Erythroblast (primary cell): ENCODE results near the gene CACNG7.

ENCODE experiments used
- DNase-seq, 2 experiments: peaks; one replicate each; lab custom pipeline; 2025; lab: John Stamatoyannopoulos, UW
- GATA1 ChIP-seq: IDR thresholded peaks from 2 replicates; pipeline ENCODE4 v1.6.1; 2011; ENCODE audit warnings: low read depth, mild to moderate bottlenecking, control low read depth, low read length, moderate library complexity
- POLR2A ChIP-seq: IDR thresholded peaks from 2 replicates; pipeline ENCODE4 v1.6.1; 2011; ENCODE audit warnings: mild to moderate bottlenecking, low read length

CACNG7 gene

DNA sequence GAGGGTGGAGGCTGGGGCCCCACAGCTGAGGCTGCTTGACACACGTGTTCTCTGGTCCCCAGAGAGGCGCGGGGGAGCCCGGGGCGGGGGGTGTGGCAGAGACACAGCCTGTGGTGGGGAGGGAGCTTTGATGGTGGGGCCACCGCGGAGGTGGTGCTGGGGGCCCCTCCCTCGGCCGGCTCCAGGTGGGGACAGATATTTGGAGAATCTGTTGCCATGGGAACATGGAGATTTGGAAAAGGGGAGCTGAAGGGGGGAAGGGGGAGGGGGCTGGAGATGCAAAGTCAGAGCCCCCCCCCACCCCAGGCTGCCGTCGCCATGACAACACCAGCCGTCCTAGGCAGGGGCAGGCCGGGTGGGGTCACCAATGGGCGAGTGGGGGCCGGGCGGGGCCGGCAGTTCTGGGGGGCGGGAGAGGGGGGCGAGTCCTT is 25.8 kb upstream of the CACNG7 start:
- no peak for TF ChIP-seq POLR2A
- TF ChIP-seq GATA1 = no peak
- no peak for DNase-seq

DNA sequence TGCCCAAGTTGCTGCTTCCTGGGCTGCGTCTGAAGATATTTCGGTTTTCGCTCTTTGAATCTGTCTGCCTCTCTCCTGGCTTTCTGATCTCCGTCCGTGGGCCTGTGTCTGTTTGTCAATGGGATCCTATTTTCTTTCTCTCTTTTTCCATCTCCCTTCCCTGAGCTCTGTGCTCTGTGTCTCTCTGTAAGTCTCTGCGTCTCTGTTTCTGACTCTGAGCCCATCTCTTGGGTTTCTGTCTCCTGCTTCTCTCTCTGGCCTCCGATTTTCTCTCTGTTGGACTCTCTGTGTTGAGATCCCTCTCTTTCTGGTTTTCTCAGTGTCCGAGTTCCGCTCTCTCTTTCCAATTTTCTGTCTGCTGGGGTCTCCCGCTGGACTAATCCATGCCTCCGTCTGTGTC is 25.3 kb upstream of the CACNG7 start:
- DNase-seq = no peak

DNA sequence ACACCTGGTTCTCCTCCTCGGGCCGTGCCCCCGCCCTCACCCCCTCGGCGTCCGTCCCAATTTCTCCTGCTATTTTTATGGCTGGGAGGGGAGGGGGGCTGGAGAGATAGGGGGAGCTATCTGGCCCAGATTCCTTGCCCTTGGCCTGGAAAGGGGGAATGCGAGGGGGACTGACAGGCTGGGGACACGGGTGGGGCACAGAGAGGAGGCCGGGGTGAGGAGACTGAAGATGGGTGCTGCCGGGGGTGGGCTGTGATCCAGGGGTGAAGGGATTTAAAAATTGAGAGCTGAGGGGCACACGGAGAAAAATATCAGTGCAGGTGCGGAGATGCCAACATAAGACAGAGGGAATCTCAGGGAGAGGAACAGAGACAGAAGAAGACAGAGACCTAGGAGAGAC is 24.8 kb upstream of the CACNG7 start:
- no peak for DNase-seq
- TF ChIP-seq GATA1 = no peak
- TF ChIP-seq POLR2A = no peak

More for the DNA sequence above, 25.3 kb upstream of the CACNG7 start:
- no peak for TF ChIP-seq GATA1
- no peak for TF ChIP-seq POLR2A

DNA sequence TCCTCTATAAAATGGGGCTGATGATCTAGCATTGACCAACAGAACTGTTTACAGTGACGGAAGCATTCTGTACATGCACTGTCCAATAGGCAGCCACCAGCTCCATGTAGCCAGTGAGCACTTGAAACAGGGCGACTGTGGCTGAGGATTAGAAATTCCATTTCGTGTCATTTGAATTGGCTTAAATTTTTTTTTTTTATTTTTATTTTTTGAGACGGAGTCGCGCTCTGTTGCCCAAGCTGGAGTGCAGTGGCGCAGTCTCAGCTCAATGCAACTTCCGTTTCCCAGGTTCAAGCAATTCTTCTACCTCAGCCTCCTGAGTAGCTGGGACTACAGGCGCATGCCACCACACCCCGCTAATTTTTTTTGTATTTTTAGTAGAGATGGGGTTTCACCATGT is 24.0 kb upstream of the CACNG7 start:
- DNase-seq = no peak
- TF ChIP-seq POLR2A (no peak), GATA1 (no peak)

DNA sequence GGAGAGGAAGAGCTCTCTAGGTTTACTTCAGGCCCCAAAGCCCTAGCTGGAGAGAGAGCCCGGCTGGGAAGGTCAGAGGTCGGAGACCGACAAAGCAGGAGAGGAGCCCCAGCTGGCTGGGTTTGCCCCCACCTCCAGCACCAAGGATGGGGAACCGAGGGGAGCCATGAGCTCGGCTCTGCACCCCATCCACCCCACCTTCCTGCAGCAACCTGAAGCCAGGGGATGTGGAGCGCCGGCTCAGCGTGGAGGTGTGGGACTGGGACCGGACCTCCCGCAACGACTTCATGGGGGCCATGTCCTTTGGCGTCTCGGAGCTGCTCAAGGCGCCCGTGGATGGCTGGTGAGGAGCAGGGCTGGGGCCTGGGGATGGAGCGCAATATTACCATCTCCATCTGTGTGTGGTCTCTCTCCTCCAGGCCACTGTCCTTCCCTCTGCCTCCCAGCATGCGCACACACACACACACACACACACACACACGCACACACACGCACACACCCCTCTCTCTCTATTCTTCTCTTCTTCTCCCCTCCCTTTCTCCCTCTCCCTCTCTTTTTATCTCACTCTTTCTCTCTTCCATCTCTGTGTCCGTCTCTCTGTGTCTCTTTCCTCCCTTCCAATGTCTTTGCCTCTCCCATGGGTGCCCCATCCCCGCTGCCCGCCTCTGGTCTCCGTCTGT is 16.6 kb upstream of the CACNG7 start:
- DNase-seq = no peak
- no peak for TF ChIP-seq GATA1
- TF ChIP-seq POLR2A = no peak

DNA sequence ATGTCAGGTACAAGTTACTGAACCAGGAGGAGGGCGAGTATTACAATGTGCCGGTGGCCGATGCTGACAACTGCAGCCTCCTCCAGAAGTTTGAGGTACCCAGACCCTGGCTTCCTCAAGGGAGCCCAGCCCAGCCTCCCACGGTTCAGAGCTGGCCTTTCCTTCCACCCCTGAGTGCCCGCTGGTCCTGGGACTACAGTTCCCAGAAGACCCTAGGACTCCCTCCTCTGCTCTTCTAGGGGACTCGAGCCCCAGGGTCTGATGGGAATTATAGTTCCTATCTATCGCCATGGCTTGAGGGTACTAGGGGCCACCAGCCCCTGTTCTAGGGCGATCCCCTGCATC is 16.1 kb upstream of the CACNG7 start:
- no peak for DNase-seq
- TF ChIP-seq POLR2A (no peak), GATA1 (no peak)

DNA sequence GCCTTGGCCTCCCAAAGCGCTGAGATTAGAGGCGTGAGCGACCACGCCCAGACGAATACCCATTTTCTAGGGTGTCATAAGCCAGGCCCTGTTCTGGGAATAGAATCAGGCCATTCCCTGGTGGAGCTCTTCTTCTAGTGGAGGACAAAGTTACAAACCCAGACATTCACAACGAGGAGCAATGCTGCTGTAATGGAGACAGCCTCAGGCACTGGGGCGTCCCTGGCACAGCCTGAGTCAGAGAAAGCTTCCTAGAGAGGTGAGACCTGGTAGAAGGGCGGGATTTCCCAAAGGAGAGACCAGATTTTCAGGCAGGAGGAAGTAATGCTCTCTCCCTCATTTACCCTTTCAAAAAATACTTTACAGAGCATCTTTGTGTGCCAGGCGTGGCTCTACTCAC is 14.4 kb upstream of the CACNG7 start:
- no peak for TF ChIP-seq POLR2A
- no peak for TF ChIP-seq GATA1
- no peak for DNase-seq

DNA sequence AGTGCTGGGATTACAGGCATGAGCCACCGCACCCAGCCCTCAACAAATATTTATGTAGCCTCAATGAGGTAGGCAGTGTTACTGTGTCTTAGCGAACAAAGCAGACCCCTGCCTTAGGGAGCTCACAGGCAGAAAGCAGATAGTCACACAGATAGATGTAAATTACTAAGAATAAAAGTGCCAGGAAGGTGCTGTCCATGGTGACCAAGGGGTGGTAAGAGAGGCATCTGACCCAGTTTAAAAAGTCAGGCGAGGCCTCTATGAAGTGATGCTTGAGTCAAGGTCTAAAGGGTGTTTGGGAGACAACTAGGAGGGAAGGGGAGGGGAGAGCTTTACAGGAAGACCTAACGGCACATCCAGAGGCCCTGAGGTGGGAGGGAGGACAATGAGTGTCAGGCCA is 12.4 kb upstream of the CACNG7 start:
- no peak for TF ChIP-seq POLR2A
- no peak for TF ChIP-seq GATA1
- DNase-seq = no peak

DNA sequence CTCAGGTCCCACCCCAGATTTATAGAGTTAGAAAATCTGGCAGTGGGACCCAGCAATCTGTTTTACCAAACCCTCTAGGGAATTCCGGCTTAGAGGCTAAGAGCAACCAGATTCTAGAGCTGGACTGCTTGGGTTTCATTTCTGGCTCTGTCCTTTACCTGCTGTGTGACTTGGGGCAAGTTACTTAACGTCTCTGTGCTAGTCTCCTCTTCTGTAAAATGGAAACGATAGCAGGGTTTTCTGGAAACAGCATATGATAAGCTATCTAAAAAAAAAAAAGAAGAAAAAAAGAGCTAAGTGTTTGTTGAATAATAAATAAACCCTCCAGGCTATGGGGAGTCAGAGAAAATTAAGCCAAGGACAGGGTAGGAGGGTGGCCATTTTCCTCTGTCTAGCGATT is 11.6 kb upstream of the CACNG7 start:
- TF ChIP-seq GATA1 (no peak), POLR2A (no peak)
- DNase-seq = no peak

DNA sequence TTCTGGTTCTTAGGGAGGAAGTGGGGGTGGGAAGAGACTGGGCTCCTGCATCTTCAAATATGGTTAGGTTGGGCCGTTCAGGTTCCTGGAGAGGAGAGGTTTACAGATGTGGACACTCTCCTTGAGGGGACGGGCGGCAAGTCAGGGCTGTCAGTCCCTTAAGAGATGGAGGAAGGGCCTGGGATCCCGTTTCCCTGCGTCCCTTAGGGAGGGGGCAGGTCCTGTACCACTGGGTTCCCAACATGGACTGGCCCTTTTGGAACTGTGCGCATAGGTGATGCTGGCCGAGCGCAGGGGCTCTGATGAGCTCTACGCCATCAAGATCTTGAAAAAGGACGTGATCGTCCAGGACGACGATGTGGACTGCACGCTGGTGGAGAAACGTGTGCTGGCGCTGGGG is 10.9 kb upstream of the CACNG7 start:
- TF ChIP-seq POLR2A (no peak), GATA1 (no peak)
- DNase-seq = no peak

DNA sequence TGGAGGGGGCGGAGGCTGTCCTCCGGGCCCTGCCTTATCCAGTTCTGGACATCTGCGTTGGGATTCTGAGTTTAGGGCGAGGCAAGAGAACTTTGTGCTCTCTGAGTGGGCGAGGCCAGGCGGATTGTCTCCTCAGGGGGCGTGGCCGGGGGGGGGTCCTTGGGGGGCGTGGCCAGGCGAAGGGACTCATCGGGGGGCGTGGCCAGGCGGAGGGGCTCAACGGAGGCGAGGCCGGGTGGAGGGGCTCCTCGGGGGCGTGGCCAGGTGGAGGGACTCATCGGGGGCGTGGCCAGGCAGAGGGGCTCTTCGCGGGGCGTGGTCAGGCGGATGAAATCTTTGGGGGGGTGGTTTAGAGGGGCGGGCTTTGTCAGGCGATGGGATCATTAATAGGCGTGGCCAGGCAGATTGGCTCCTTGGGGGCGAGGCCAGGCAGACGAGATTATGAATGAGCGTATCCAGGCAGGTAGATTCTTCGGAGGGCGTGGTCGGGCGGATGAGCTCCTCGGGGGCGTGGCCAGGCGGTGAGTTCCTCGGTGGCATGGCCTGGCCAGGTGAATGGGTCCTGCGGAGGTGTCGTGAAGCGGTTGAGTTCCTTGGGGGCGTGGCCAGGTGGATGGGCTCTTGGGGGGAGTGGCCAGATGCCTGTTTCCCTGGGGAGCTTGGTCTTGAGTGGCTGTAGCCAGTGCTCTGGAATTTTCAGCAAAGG is 10.3 kb upstream of the CACNG7 start:
- DNase-seq = no peak
- TF ChIP-seq GATA1 = no peak
- TF ChIP-seq POLR2A = no peak

DNA sequence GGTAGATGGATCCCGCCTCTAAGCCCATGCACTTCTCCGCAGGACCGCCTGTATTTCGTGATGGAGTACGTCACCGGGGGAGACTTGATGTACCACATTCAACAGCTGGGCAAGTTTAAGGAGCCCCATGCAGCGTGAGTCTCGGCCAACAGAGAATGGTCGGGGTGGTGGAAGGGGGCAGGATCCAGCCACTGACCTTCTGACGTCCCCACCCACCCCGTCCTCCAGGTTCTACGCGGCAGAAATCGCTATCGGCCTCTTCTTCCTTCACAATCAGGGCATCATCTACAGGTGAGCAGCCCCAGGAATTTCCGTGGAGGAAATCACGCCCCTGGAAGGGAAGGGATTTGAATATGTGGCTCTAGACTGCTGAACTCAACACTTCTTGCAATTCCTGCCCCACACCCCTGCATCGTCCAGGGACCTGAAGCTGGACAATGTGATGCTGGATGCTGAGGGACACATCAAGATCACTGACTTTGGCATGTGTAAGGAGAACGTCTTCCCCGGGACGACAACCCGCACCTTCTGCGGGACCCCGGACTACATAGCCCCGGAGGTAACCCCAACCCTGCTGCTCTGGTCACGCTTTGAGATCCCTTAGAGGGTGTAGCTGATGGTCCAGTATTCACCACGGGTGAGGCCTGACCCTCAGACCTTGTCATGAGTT is 8.8 kb upstream of the CACNG7 start:
- TF ChIP-seq GATA1 (no peak), POLR2A (no peak)
- no peak for DNase-seq

DNA sequence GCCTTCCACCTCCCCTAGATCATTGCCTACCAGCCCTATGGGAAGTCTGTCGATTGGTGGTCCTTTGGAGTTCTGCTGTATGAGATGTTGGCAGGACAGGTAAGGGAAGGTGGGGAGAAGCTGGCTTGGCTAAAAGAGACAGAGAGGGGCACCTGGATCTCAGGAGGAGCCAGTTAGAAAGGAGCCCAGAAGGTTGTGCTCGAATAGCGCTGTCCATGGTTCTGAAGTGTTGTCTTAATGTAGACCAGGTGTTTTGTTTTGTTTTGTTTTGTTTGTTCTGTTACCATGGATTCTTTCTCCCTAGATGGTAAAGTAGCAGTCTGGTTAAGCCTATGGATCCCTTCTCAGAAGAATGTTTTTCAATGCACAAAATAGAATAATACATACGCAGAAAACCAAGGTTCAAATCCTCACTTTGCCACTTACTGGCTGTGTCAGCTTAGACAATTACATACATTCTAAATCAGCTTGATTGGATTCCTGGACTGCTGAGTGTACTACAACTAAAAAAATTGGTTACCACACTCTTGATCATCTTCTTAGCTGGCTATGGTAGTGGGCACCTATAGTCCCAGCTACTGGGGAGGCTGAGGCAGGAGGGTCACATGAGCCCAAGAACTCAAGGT is 5.9 kb upstream of the CACNG7 start:
- DNase-seq = peak in 1 of 2 experiments; percentile 55

DNA sequence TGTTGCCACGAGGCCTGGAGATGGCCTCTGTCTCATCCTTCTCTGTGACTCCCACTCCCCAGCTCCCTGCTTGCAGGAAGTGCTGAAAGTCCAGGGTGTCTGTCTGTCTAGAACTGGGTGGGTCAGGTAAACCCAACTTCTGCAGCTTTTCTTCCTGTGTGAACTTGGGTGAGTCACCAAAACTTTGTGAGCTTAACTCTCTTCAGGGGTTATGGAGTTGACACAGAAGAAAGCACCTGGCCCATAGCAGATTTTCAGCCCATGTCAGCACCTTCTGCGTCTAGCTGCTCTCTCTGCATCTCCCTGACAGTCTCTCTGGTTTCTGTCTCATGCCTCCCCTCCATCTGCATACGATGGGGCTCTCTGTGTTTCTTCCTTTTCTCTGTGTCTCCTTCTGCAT is 4.2 kb upstream of the CACNG7 start:
- TF ChIP-seq GATA1 = no peak
- TF ChIP-seq POLR2A = no peak
- DNase-seq = no peak

More for the DNA sequence above, 5.9 kb upstream of the CACNG7 start:
- TF ChIP-seq GATA1 (no peak), POLR2A (no peak)
